SK-N-SH (cell line): ENCODE results near the gene PAPPA2. TPM values are rescaled to one million over a fixed set of nuclear protein-coding genes. Genes with fewer than 3 reads are reported as not detected.

Source experiments
- CTCF ChIA-PET: fragments of 300-600, 350-600 bp; formaldehyde crosslinking; extraction: SDS; loops from one replicate; lab custom pipeline; 2021; lab: Yijun Ruan, JAX
- POLR2A ChIA-PET: fragments of 350-600 bp; sonication (Branson Sonifier 250); formaldehyde crosslinking; extraction: SDS; loops from one replicate; lab custom pipeline; 2020; ENCODE audit warnings: antibody characterized with exemption, inconsistent platforms; lab: Yijun Ruan, JAX
- DNase-seq: peaks from one replicate; pipeline ENCODE4 v3.0.0; 2012
- H2AFZ ChIP-seq: fragments of 200-600 bp; sonication (generic); 2 replicates; pipeline ENCODE4 v1.8.1; 2016; ENCODE audit warnings: antibody characterized with exemption, mild to moderate bottlenecking, low read depth
- H3F3A ChIP-seq: fragments of 200-600 bp; sonication (generic); replicated peaks from 2 replicates; pipeline ENCODE3; 2016; ENCODE audit warnings: antibody characterized with exemption, mild to moderate bottlenecking; ENCODE audit not compliant: insufficient read depth
- H3K27ac ChIP-seq, 2 experiments: fragments of 200-500 bp in 1 of 2; fragments of 200-600 bp in 1 of 2; sonication (Bioruptor generic) in 1 of 2; sonication (generic), shearing (Covaris generic) in 1 of 2; 2 replicates each; pipeline versions ENCODE4 v1.5.1 to v1.6.1; 2014 to 2016; ENCODE audit warnings: low read depth in 2 of 2, inconsistent platforms in 1 of 2, low read length in 1 of 2, mild to moderate bottlenecking in 1 of 2, mixed read lengths in 1 of 2
- H3K27me3 ChIP-seq: fragments of 200-600 bp; sonication (generic), shearing (Covaris generic); 2 replicates; pipeline ENCODE4 v1.6.1; 2016; ENCODE audit warnings: mixed run types; ENCODE audit not compliant: insufficient read depth
- H3K36me3 ChIP-seq, 2 experiments: fragments of 200-500 bp in 1 of 2; fragments of 200-600 bp in 1 of 2; sonication (Bioruptor generic) in 1 of 2; sonication (generic) in 1 of 2; replicated peaks in 1 of 2; 2 replicates each; pipeline versions ENCODE3 to v1.5.1; 2014 to 2016; ENCODE audit warnings: low read length in 1 of 2, mild to moderate bottlenecking in 1 of 2; ENCODE audit not compliant: insufficient read depth in 2 of 2, control insufficient read depth in 1 of 2
- H3K4me1 ChIP-seq, 2 experiments: fragments of 200-500 bp in 1 of 2; fragments of 200-600 bp in 1 of 2; sonication (Bioruptor generic) in 1 of 2; sonication (generic), shearing (Covaris generic) in 1 of 2; 2 replicates each; pipeline versions ENCODE4 v1.5.1 to v1.6.1; 2014 to 2016; ENCODE audit warnings: low read depth in 1 of 2, low read length in 1 of 2, mixed run types in 1 of 2; ENCODE audit not compliant: insufficient read depth in 2 of 2, control insufficient read depth in 1 of 2
- H3K4me2 ChIP-seq: fragments of 200-600 bp; sonication (generic), shearing (Covaris generic); 2 replicates; pipeline ENCODE4 v1.6.1; 2017; ENCODE audit warnings: mixed run types
- H3K4me3 ChIP-seq, 2 experiments: fragments of 200-500 bp in 1 of 2; fragments of 200-600 bp in 1 of 2; sonication (Bioruptor generic) in 1 of 2; sonication (generic), shearing (Covaris generic) in 1 of 2; 2 replicates each; pipeline versions ENCODE4 v1.5.1 to v1.8.1; 2014 to 2016; ENCODE audit warnings: low read depth in 2 of 2, inconsistent platforms in 1 of 2, low read length in 1 of 2, mild to moderate bottlenecking in 1 of 2, mixed read lengths in 1 of 2, moderate library complexity in 1 of 2
- H3K79me2 ChIP-seq: fragments of 200-600 bp; sonication (generic); 2 replicates; pipeline ENCODE4 v1.8.1; 2017; ENCODE audit warnings: mild to moderate bottlenecking; ENCODE audit not compliant: insufficient read depth
- H3K9ac ChIP-seq: fragments of 200-600 bp; sonication (generic); 2 replicates; pipeline ENCODE4 v1.6.1; 2017; ENCODE audit warnings: mixed run types
- H3K9me2 ChIP-seq: fragments of 200-600 bp; sonication (generic); 2 replicates; pipeline ENCODE4 v1.6.1; 2017; ENCODE audit warnings: mixed run types
- H3K9me3 ChIP-seq: fragments of 200-600 bp; sonication (generic); 2 replicates; pipeline ENCODE4 v1.6.1; 2017; ENCODE audit warnings: mixed run types, mild to moderate bottlenecking, moderate library complexity
- H4K20me1 ChIP-seq: fragments of 200-600 bp; sonication (generic); 2 replicates; pipeline ENCODE4 v1.6.1; 2017; ENCODE audit warnings: mild to moderate bottlenecking, mixed run types; ENCODE audit not compliant: insufficient read depth
- EP300 ChIP-seq, 2 experiments: IDR thresholded peaks; 2 replicates each; pipeline versions ENCODE4 v1.4.0 to v1.6.1; 2012; ENCODE audit warnings: borderline replicate concordance in 1 of 2, low read depth in 1 of 2, low read length in 1 of 2
- FOXM1 ChIP-seq: IDR thresholded peaks from 2 replicates; pipeline ENCODE4 v1.4.0; 2012; ENCODE audit warnings: low read depth, mild to moderate bottlenecking
- GATA2 ChIP-seq: sonication (generic); formaldehyde crosslinking; IDR thresholded peaks from 2 replicates; pipeline ENCODE4 v1.5.0; 2020; ENCODE audit warnings: mild to moderate bottlenecking, missing genetic modification reagents
- RAD21 ChIP-seq: IDR thresholded peaks from 2 replicates; pipeline ENCODE4 v1.6.1; 2012; ENCODE audit warnings: mild to moderate bottlenecking, low read length
- SIN3A ChIP-seq: IDR thresholded peaks from 2 replicates; pipeline ENCODE4 v1.6.1; 2012; ENCODE audit warnings: low read depth, mild to moderate bottlenecking, low read length, moderate library complexity, borderline replicate concordance
- SMC3 ChIP-seq: IDR thresholded peaks from 2 replicates; pipeline ENCODE4 v1.6.1; 2012; ENCODE audit warnings: low read depth, low read length, improper control_type of control experiment
- WGBS: methylation state at CpG from one replicate; pipeline ENCODE4 v1.1.6; 2017; ENCODE audit warnings: low lambda C conversion rate; 5-methylcytosine and 5-hydroxymethylcytosine counted together
- polyA plus RNA-seq, 3 experiments: library from polyadenylated mRNA; depleted of rRNA; stranded (reverse); fragments of >200 nt; gene quantifications; 2 replicates each; pipeline ENCODE4 v1.2.3, GENCODE V29; 2012
- TF ChIP-seq, protein P1 (sequence below): fragments of 200-600 bp; sonication (generic); IDR thresholded peaks from 2 replicates; pipeline ENCODE4 v1.6.1; 2017; ENCODE audit warnings: antibody characterized with exemption, mild to moderate bottlenecking, moderate library complexity
- TF ChIP-seq, protein P2 (sequence below): IDR thresholded peaks from 2 replicates; pipeline ENCODE4 v1.4.0; 2012; ENCODE audit warnings: low read depth, borderline replicate concordance

Gene PAPPA2
- polyA plus RNA-seq, 1 of the 3 experiments (the other 2 are of a cell fraction), result 0.02 TPM

DNA sequence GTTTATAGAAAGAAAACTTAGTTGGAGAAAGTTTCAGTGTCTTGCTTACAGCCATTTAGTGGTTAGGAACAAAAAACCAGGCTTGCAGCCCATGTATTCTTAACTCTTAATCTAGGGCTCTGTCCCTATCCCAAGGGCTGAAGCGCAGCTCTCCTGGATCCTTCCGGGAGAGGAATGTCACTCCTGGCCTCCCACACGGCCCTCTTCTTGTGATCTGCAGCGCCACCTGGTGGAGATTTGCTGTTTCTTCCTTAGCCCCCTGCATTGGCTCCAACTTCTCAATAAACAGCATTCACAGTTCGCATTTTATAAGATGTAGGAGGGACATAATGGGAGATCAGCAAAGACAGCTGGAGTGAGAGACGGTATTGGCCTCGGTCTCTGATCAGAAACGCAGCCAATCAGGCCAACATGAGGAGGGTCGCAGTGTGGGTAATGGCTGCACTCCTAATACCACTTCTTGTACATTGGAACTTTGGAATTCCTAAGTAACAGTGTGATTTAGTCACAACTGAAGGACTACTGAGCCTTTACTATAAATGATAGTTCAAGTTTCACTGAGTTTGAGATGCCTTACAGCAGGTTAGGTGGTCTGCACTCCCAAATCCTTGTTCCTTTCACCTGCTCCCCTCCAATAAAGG is 418.1 kb downstream of the PAPPA2 start:
- DNase-seq, result peak; percentile 75
- Histone ChIP-seq H4K20me1 (no peaks in the 10 kb centered on the region), H3K4me2 (no peak overlapping the region), H3K4me1 (peaks cover 0 to 4% of the 10 kb centered on the region in 2 experiments; a peak in 1 of 4 replicates), H3K79me2 (no peaks in the 10 kb centered on the region), H3K9me2 (no peaks in the 10 kb centered on the region), H3F3A (no peaks in the 10 kb centered on the region), H3K36me3 (peaks cover 0 to 2% of the 10 kb centered on the region in 2 experiments), H3K9me3 (no peaks in the 10 kb centered on the region), H2AFZ (no peak overlapping the region), H3K27me3 (no peaks in the 10 kb centered on the region), H3K27ac (no peak overlapping the region), H3K9ac (no peak overlapping the region), H3K4me3 (peak overlapping the region in 1 of 2 experiments; percentile 20; a peak in 1 of 4 replicates)
- ChIA-PET POLR2A (no interaction called here), CTCF (interaction anchor here (0.6 to 3.7 kb wide), 44 partner anchors 9 to 1735 kb away, joined by 3 to 69 read pairs (median 4); no protein-coding TSS in a partner anchor)
- 21% methylated on average over 9 of the region's 9 CpGs for WGBS
- TF ChIP-seq, protein P1, sequence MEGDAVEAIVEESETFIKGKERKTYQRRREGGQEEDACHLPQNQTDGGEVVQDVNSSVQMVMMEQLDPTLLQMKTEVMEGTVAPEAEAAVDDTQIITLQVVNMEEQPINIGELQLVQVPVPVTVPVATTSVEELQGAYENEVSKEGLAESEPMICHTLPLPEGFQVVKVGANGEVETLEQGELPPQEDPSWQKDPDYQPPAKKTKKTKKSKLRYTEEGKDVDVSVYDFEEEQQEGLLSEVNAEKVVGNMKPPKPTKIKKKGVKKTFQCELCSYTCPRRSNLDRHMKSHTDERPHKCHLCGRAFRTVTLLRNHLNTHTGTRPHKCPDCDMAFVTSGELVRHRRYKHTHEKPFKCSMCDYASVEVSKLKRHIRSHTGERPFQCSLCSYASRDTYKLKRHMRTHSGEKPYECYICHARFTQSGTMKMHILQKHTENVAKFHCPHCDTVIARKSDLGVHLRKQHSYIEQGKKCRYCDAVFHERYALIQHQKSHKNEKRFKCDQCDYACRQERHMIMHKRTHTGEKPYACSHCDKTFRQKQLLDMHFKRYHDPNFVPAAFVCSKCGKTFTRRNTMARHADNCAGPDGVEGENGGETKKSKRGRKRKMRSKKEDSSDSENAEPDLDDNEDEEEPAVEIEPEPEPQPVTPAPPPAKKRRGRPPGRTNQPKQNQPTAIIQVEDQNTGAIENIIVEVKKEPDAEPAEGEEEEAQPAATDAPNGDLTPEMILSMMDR, result peak; percentile 93
- TF ChIP-seq RAD21 (peak; percentile 86), FOXM1 (no peak), SMC3 (peak; percentile 87)

DNA sequence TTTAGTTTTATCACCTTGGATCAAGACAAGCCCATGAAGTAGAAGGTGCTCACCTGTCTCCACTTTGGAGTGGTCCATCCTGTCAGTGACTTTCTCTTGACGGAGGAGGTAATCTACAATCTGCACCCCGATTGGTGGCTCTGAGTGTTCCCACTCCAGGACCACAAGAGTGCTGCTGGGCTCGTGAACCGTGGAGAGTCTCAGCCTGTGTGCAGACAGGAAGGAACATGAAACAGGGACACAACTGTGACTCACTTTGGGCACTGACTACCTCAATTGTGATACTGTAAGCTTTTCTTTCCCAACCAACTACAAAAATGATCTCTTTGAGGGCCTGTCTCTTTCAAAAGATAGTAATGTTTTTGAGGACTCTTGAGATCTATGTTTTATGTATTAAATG is 421.3 kb downstream of the PAPPA2 start:
- no peaks in the 10 kb centered on the region for H3F3A ChIP-seq
- H3K27me3 ChIP-seq, result no peaks in the 10 kb centered on the region
- H3K4me2 ChIP-seq, result no peak overlapping the region
- no peak overlapping the region for H3K4me3 ChIP-seq
- no peak overlapping the region for H3K9ac ChIP-seq
- H3K9me3 ChIP-seq, result no peaks in the 10 kb centered on the region
- H3K79me2 ChIP-seq, result no peaks in the 10 kb centered on the region
- H3K9me2 ChIP-seq, result no peaks in the 10 kb centered on the region
- H4K20me1 ChIP-seq, result no peaks in the 10 kb centered on the region
- TF ChIP-seq SIN3A (no peak), EP300 (IDR thresholded peaks at IDR 0.05; ENCODE audit: borderline replicate concordance in 1 of 2, low read depth in 1 of 2, low read length in 1 of 2) (no peak), GATA2 (CRISPR knock-in tag) (no peak), SMC3 (no peak)
- TF ChIP-seq, protein P2, sequence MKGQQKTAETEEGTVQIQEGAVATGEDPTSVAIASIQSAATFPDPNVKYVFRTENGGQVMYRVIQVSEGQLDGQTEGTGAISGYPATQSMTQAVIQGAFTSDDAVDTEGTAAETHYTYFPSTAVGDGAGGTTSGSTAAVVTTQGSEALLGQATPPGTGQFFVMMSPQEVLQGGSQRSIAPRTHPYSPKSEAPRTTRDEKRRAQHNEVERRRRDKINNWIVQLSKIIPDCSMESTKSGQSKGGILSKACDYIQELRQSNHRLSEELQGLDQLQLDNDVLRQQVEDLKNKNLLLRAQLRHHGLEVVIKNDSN, result no peak
- ChIA-PET CTCF (interaction anchor here (0.6 to 1.7 kb wide), 4 partner anchors 21 to 700 kb away, joined by 3 to 4 read pairs (median 3); no protein-coding TSS in a partner anchor), POLR2A (no interaction called here)
- no peak for DNase-seq
- no peak overlapping the region for H2AFZ ChIP-seq
- H3K36me3 ChIP-seq, result peaks cover 0 to 2% of the 10 kb centered on the region in 2 experiments
- 23% methylated on average over 4 of the region's 4 CpGs for WGBS
- H3K27ac ChIP-seq, result no peak overlapping the region
- no peaks in the 10 kb centered on the region; a peak in 1 of 4 replicates for H3K4me1 ChIP-seq
